ENCODE results near the gene MRPS15. TPM values are rescaled to one million over a fixed set of nuclear protein-coding genes. Genes with fewer than 3 reads are reported as not detected.
"Not testable (repeated sequence)": the region's sequence is repeated elsewhere in the genome, so short reads cannot be mapped to it uniquely, and the experiment has no call there.

Gene MRPS15
- total and polyA plus RNA-seq, 9 donors: 30.9 to 83.5 (median 38.0) TPM

GRCh38 chr1:36502616-36503015 is 38.4 kb upstream of the MRPS15 start:
- Histone ChIP-seq H3K9me3 (no peaks in the 10 kb centered on the region), H3K27ac (no peak overlapping the region), H3K4me3 (no peak overlapping the region), H3K27me3 (no peaks in the 10 kb centered on the region), H3K36me3 (no peaks in the 10 kb centered on the region), H3K4me1 (ENCODE audit: insufficient read depth) (no peaks in the 10 kb centered on the region)
- no peak for DNase-seq
- intact Hi-C loops (cut with DNase I): no loop called here
- WGBS, 3 donors: 39 to 47% (median 41%) methylated on average over 2 of the region's 2 CpGs
- TF ChIP-seq POLR2A (IDR thresholded peaks at IDR 0.05) (no peak), EP300 (IDR thresholded peaks at IDR 0.05) (no peak), CTCF (IDR thresholded peaks at IDR 0.05) (no peak)

- H3K4me3 ChIP-seq; H3K4me1 ChIP-seq (ENCODE audit: insufficient read depth); H3K27ac ChIP-seq; H3K27me3 ChIP-seq; intact Hi-C loops (cut with DNase I); H3K36me3 ChIP-seq; H3K9me3 ChIP-seq; DNase-seq: not testable (repeated sequence)
- 48 to 60% (median 50%) methylated on average over 4 of the region's 4 CpGs for WGBS, 3 donors
Measured at GRCh38 chr1:36501911-36502310, 37.7 kb upstream of the MRPS15 start.

- no peaks in the 10 kb centered on the region for H3K36me3 ChIP-seq
- no peaks in the 10 kb centered on the region for H3K27me3 ChIP-seq
- TF ChIP-seq POLR2A (IDR thresholded peaks at IDR 0.05) (no peak), CTCF (IDR thresholded peaks at IDR 0.05) (no peak), EP300 (IDR thresholded peaks at IDR 0.05) (no peak)
- H3K9me3 ChIP-seq: no peaks in the 10 kb centered on the region
- DNase-seq: no peak
- no peak overlapping the region for H3K27ac ChIP-seq
- no peak overlapping the region for H3K4me3 ChIP-seq
- intact Hi-C loops (cut with DNase I): no loop called here
- 35 to 47% (median 36%) methylated on average over 2 of the region's 2 CpGs for WGBS, 3 donors
- no peaks in the 10 kb centered on the region for H3K4me1 ChIP-seq (ENCODE audit: insufficient read depth)
Measured at GRCh38 chr1:36497207-36497606, 33.0 kb upstream of the MRPS15 start.

- no peak overlapping the region for H3K27ac ChIP-seq
- no peak overlapping the region for H3K4me3 ChIP-seq
- WGBS, 3 donors: 78 to 80% (median 79%) methylated on average over 5 of the region's 5 CpGs
- no peak for DNase-seq
- TF ChIP-seq POLR2A (IDR thresholded peaks at IDR 0.05) (no peak), CTCF (IDR thresholded peaks at IDR 0.05) (no peak), EP300 (IDR thresholded peaks at IDR 0.05) (no peak)
- no peaks in the 10 kb centered on the region for H3K36me3 ChIP-seq
- H3K4me1 ChIP-seq (ENCODE audit: insufficient read depth): no peaks in the 10 kb centered on the region
- intact Hi-C loops (cut with DNase I): no loop called here
- H3K27me3 ChIP-seq: no peaks in the 10 kb centered on the region
- H3K9me3 ChIP-seq: no peaks in the 10 kb centered on the region
Measured at GRCh38 chr1:36494971-36495370, 30.8 kb upstream of the MRPS15 start.

- H3K9me3 ChIP-seq: no peaks in the 10 kb centered on the region
- no peaks in the 10 kb centered on the region for H3K4me1 ChIP-seq (ENCODE audit: insufficient read depth)
- DNase-seq: no peak
- H3K27ac ChIP-seq: no peak overlapping the region
- no peaks in the 10 kb centered on the region for H3K36me3 ChIP-seq
- no peak for TF ChIP-seq CTCF (IDR thresholded peaks at IDR 0.05)
- TF ChIP-seq EP300 (IDR thresholded peaks at IDR 0.05): no peak
- no peak for TF ChIP-seq POLR2A (IDR thresholded peaks at IDR 0.05)
- intact Hi-C loops (cut with DNase I): no loop called here
- H3K4me3 ChIP-seq: no peak overlapping the region
- no peaks in the 10 kb centered on the region for H3K27me3 ChIP-seq
- 88 to 91% (median 90%) methylated on average over 9 of the region's 9 CpGs for WGBS, 3 donors
Measured at GRCh38 chr1:36493524-36493923, 29.3 kb upstream of the MRPS15 start.
